ENCODE measurements around the gene HS3ST3A1.

DNA sequence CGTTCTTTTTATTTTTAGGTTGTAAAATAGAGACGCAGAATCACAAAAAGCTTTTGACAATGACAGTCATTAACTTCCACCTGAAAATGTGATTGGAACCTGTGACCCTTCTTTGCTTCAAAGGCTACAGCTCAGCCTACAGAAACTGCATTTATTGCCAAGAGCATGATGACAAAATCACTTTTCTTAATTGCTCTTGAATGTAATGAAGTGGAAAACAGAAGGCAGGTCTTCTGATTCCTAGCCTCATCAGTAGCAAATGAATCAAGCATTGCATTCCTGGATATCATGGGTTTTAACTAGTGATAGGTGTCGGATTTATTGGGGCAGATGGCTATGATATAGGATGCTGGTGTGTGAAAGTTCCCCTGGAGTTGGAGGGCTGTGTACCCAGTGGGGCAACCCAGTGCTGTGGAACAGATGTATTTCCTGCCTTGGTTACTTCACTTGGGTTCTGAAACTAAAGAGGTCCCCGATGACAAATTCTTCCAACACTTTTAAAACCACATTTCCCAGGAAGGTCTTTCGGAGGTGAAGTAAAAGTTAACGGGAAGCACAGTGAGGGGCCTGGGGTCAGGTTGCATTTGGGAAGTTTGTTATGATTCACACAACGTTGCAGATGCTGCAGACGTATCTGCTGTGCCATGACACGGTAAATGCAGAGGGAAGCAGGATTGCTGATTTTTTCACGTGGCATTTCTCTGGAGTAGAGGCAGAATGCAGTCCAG lies 127.5 kb downstream of the HS3ST3A1 start:
- TF ChIP-seq EZH2 (IDR thresholded peaks at IDR 0.05; ENCODE audit: low read length, unreplicated experiment) (no peak), EZH2phosphoT487 (IDR thresholded peaks at IDR 0.05; ENCODE audit: borderline replicate concordance, low read length) (no peak)
- TF ChIP-seq, protein P1, sequence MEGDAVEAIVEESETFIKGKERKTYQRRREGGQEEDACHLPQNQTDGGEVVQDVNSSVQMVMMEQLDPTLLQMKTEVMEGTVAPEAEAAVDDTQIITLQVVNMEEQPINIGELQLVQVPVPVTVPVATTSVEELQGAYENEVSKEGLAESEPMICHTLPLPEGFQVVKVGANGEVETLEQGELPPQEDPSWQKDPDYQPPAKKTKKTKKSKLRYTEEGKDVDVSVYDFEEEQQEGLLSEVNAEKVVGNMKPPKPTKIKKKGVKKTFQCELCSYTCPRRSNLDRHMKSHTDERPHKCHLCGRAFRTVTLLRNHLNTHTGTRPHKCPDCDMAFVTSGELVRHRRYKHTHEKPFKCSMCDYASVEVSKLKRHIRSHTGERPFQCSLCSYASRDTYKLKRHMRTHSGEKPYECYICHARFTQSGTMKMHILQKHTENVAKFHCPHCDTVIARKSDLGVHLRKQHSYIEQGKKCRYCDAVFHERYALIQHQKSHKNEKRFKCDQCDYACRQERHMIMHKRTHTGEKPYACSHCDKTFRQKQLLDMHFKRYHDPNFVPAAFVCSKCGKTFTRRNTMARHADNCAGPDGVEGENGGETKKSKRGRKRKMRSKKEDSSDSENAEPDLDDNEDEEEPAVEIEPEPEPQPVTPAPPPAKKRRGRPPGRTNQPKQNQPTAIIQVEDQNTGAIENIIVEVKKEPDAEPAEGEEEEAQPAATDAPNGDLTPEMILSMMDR (conservative IDR thresholded peaks at IDR 0.05; ENCODE audit: low read depth, low read length): no peak

Measured in PC-3 (cell line).